Measurements from ENCODE around the gene UQCRHL.

DNA sequence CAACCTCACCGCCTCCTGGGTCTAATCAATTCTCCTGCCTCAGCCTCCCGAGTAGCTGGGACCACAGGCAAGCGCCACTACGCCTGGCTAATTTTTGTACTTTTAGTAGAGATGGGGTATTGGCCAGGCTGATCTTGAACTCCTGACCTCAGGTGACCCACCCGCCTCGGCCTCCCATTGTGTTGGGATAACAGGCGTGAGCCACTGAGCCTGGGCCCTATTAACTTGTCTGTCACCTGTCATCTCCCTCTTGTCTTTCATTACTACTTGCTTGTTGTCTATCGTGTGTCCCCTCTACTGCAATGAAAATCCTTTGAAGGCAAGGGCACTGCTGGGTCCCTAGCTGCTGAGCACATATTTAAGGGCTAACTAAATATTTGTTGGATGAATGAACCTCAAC lies 3.4 kb downstream of the UQCRHL start:
- no peak for TF ChIP-seq JUND (IDR thresholded peaks at IDR 0.05; ENCODE audit: low read length)
- TF ChIP-seq EZH2 (IDR thresholded peaks at IDR 0.05; ENCODE audit: low read depth, low read length, severe bottlenecking): no peak
- no peak for TF ChIP-seq EP300 (IDR thresholded peaks at IDR 0.05; ENCODE audit: borderline replicate concordance in 1 of 2, low read depth in 2 of 2, low read length in 2 of 2)

Measured in H1 (cell line).